ENCODE data around the gene FAM114A2.

GRCh38 chr5:154044099-154044498, 5.4 kb upstream of the FAM114A2 start:
- no peak for TF ChIP-seq CTCF (optimal IDR thresholded peaks at IDR 0.05 in 1 of 3, IDR thresholded peaks at IDR 0.05 in 1 of 3, conservative IDR thresholded peaks at IDR 0.05 in 1 of 3; ENCODE audit: extremely low read depth in 1 of 3, insufficient read depth in 2 of 3, low read length in 3 of 3)
- no peak for TF ChIP-seq EZH2 (IDR thresholded peaks at IDR 0.05; ENCODE audit: low read length)

Data from keratinocyte (primary cell).